ENCODE measurements around the gene ZNF266. TPM values are rescaled to one million over a fixed set of nuclear protein-coding genes. Genes with fewer than 3 reads are reported as not detected.

Gene ZNF266
- total RNA-seq, 1 experiment from 2014 or later, result 14.7 TPM

DNA sequence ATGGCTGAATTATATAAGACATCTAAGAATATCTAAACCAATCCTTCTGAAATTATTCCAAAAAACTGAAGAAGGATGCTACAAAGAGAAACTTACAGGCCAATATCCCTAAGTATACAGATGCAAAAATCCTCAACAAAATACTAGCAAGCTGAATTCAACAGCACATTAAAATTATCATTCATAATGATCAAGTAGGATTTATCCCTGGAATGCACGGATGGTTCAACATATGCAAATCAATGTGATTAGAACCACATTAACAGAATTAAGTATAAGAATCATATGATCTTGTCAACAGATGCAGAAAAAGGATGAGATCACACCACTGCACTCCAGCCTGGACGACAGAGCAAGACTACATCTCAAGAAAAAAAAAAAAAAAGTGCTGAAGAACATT, 49.8 kb upstream of the ZNF266 start:
- no CpG with 5 or more reads among the region's 2 CpGs for WGBS (ENCODE audit: extremely low coverage, insufficient read length, low lambda C conversion rate)

More for the DNA sequence above, 49.8 kb upstream of the ZNF266 start:
- H3K4ac ChIP-seq (ENCODE audit: low read depth, low read length), result no peak overlapping the region
- H2BK5ac ChIP-seq (ENCODE audit: insufficient read length, low read length), result no peak overlapping the region
- no peaks in the 10 kb centered on the region for H4K20me1 ChIP-seq (ENCODE audit: control insufficient read depth, insufficient read depth, insufficient read length)
- H3K79me2 ChIP-seq (ENCODE audit: insufficient read depth, low read length), result no peaks in the 10 kb centered on the region
- H4K91ac ChIP-seq (ENCODE audit: insufficient read length, low read depth, low read length), result no peak overlapping the region
- H3K18ac ChIP-seq (ENCODE audit: insufficient read length, low read depth, low read length), result no peak overlapping the region
- H2BK20ac ChIP-seq (ENCODE audit: low read depth, low read length, poor library complexity, severe bottlenecking), result no peak overlapping the region
- H2AFZ ChIP-seq (ENCODE audit: low read length), result no peak overlapping the region
- no peak overlapping the region for H3K56ac ChIP-seq (ENCODE audit: insufficient read length, low read depth, low read length)
- no peak overlapping the region for H2BK12ac ChIP-seq (ENCODE audit: insufficient read length, low read depth, low read length)
- Mint-ChIP-seq H3K4me1 (no peaks in the 10 kb centered on the region), H3K4me3 (no peak overlapping the region), H3K36me3 (ENCODE audit: insufficient read depth in 1 of 3, low read depth in 3 of 3) (peaks cover 4 to 31% (median 10%) of the 10 kb centered on the region in 3 experiments; a peak in 6 of 7 replicates), H3K9me3 (peaks cover 83 to 93% of the 10 kb centered on the region in 2 experiments), H3K27me3 (ENCODE audit: low read depth) (peaks cover 4% of the 10 kb centered on the region; the same call in 1 of the 2 replicates), H3K27ac (no peak overlapping the region)
- no peak overlapping the region for H3K23ac ChIP-seq (ENCODE audit: insufficient read length, low read depth, low read length)
- H3K14ac ChIP-seq (ENCODE audit: insufficient read depth, low read length), result no peak overlapping the region
- H4K5ac ChIP-seq (ENCODE audit: insufficient read length, low read depth, low read length), result no peak overlapping the region
- no peaks in the 10 kb centered on the region for H3K79me1 ChIP-seq (ENCODE audit: insufficient read depth, low read depth, low read length, poor library complexity, severe bottlenecking)
- no peaks in the 10 kb centered on the region for H3K23me2 ChIP-seq (ENCODE audit: insufficient read length, low read depth, low read length, poor library complexity, severe bottlenecking)
- no peak for DNase-seq
- TF ChIP-seq, protein P1, sequence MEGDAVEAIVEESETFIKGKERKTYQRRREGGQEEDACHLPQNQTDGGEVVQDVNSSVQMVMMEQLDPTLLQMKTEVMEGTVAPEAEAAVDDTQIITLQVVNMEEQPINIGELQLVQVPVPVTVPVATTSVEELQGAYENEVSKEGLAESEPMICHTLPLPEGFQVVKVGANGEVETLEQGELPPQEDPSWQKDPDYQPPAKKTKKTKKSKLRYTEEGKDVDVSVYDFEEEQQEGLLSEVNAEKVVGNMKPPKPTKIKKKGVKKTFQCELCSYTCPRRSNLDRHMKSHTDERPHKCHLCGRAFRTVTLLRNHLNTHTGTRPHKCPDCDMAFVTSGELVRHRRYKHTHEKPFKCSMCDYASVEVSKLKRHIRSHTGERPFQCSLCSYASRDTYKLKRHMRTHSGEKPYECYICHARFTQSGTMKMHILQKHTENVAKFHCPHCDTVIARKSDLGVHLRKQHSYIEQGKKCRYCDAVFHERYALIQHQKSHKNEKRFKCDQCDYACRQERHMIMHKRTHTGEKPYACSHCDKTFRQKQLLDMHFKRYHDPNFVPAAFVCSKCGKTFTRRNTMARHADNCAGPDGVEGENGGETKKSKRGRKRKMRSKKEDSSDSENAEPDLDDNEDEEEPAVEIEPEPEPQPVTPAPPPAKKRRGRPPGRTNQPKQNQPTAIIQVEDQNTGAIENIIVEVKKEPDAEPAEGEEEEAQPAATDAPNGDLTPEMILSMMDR (conservative IDR thresholded peaks at IDR 0.05), result no peak
- no peak overlapping the region for H4K8ac ChIP-seq (replicated peaks; ENCODE audit: insufficient read length, low read depth, low read length)
- H3K9ac ChIP-seq (ENCODE audit: extremely low read depth, insufficient read length, low read length), result no peak overlapping the region
- H3K4me2 ChIP-seq (ENCODE audit: insufficient read depth, insufficient read length, low read length), result no peak overlapping the region
- no peak overlapping the region for H3T11ph ChIP-seq (ENCODE audit: low read length)
- H3K27ac ChIP-seq (ENCODE audit: insufficient read length, low read depth, low read length), result no peak overlapping the region
- no peak overlapping the region for H2AK5ac ChIP-seq (ENCODE audit: insufficient read length, low read length)
- H3K27me3 ChIP-seq (ENCODE audit: insufficient read depth, low read length), result no peaks in the 10 kb centered on the region
- H2BK15ac ChIP-seq (ENCODE audit: low read depth, low read length), result no peak overlapping the region
- H2BK120ac ChIP-seq (ENCODE audit: low read depth, low read length, poor library complexity, severe bottlenecking), result no peak overlapping the region
- no peaks in the 10 kb centered on the region for H3K4me1 ChIP-seq (ENCODE audit: insufficient read depth, low read length)
- H3K9me3 ChIP-seq (ENCODE audit: control insufficient read depth, low read depth, low read length), result peaks cover 48% of the 10 kb centered on the region

All from H9 (cell line).